GM12872 (cell line): Measurements from ENCODE around the gene JMJD1C.

Source experiments
- TF ChIP-seq, protein P1 (sequence below): IDR thresholded peaks from 3 replicates; pipeline ENCODE4 v1.5.1; 2011; ENCODE audit warnings: low read depth, mild to moderate bottlenecking, low read length, moderate library complexity; ENCODE audit not compliant: insufficient read depth

JMJD1C gene

GRCh38 chr10:63213489-63213888 is 252.3 kb downstream of the JMJD1C start:
- TF ChIP-seq, protein P1, sequence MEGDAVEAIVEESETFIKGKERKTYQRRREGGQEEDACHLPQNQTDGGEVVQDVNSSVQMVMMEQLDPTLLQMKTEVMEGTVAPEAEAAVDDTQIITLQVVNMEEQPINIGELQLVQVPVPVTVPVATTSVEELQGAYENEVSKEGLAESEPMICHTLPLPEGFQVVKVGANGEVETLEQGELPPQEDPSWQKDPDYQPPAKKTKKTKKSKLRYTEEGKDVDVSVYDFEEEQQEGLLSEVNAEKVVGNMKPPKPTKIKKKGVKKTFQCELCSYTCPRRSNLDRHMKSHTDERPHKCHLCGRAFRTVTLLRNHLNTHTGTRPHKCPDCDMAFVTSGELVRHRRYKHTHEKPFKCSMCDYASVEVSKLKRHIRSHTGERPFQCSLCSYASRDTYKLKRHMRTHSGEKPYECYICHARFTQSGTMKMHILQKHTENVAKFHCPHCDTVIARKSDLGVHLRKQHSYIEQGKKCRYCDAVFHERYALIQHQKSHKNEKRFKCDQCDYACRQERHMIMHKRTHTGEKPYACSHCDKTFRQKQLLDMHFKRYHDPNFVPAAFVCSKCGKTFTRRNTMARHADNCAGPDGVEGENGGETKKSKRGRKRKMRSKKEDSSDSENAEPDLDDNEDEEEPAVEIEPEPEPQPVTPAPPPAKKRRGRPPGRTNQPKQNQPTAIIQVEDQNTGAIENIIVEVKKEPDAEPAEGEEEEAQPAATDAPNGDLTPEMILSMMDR, result no peak

- TF ChIP-seq, protein P1, result no peak
Observed at GRCh38 chr10:63210611-63211196, 255.1 kb downstream of the JMJD1C start.

DNA sequence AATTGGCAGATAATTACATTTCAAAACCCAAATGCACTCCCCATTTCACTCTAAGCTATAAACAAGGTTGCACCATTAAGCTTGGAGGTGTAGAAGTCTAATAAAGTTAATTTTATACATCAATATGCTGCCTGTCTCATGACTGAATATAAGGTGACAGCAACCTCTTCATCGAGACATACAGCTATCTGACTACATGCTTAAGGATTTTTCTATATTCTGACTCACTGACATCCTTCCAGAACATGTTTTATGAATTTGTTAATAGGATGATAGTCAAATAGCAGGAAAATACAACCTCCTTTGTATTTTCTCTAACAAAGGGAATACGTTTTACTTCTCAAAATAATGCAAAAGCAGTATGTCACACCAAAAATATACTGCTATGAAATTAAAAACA is 256.1 kb downstream of the JMJD1C start:
- TF ChIP-seq, protein P1, result no peak

GRCh38 chr10:63208986-63209385 is 256.8 kb downstream of the JMJD1C start:
- TF ChIP-seq, protein P1, result no peak

DNA sequence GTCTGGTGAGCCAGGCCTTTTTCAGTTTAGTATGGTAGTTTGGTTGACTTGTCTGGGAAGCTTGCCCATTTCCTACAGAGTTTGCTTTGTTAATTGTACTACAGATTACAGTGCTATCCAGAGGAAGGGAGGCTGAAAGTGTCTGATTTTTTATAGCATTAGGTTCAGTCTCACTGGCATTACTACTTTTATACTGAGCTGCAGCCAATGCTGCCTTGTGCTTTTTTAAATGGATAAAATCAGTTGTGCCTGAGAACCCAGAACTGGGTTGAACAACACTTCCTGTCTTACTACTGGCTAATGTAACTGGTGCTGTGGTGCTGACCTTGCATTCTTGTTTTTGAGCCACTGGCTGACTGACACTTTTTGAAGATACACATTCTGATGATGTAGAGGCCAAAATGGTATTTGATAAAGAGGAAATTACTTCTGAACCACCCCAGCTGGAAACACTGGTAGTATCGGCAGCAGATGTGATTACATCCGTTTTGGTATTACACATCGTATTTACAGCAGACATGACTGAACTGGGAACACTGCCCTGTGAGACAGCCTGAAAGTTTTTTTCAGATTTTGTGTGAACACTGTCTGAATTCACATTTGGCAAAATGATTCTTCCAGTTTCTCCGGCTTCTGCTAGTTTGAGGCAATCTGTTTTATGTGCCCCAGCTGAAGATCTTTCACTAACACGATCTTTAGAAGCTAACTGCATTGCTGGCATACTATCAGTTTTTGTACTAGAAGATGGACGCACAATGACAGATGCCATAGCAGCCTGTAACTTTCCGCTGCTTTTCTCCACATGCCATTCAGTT is 258.6 kb downstream of the JMJD1C start:
- TF ChIP-seq, protein P1, result no peak

GRCh38 chr10:63206576-63206975 is 259.2 kb downstream of the JMJD1C start:
- TF ChIP-seq, protein P1, result no peak

DNA sequence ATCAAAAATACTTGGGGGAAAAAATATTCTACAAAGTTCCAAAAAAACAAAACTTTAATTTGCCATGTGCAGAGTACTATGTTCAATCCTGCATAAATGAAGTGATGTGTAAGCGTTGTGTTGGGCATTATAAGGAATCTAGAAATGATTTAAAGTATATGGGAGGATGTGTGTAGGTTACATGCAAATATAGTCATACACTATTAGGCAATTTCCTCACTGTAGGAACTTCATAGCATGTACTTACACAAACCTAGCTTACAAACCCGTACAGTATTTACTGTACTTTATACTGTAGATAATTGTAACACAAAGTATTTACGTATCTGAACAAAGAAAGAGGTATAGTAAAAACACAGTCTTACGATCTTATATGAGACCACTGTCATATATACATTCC is 260.4 kb downstream of the JMJD1C start:
- TF ChIP-seq, protein P1, result no peak
